ENCODE measurements around the gene FOXE3. TPM values are rescaled to one million over a fixed set of nuclear protein-coding genes. Genes with fewer than 3 reads are reported as not detected.
A peak's percentile ranks its signal among the peaks of the same experiment; 100 is the strongest.

Gene FOXE3
- total RNA-seq, 1 donor from 2014 or later = not detected

DNA sequence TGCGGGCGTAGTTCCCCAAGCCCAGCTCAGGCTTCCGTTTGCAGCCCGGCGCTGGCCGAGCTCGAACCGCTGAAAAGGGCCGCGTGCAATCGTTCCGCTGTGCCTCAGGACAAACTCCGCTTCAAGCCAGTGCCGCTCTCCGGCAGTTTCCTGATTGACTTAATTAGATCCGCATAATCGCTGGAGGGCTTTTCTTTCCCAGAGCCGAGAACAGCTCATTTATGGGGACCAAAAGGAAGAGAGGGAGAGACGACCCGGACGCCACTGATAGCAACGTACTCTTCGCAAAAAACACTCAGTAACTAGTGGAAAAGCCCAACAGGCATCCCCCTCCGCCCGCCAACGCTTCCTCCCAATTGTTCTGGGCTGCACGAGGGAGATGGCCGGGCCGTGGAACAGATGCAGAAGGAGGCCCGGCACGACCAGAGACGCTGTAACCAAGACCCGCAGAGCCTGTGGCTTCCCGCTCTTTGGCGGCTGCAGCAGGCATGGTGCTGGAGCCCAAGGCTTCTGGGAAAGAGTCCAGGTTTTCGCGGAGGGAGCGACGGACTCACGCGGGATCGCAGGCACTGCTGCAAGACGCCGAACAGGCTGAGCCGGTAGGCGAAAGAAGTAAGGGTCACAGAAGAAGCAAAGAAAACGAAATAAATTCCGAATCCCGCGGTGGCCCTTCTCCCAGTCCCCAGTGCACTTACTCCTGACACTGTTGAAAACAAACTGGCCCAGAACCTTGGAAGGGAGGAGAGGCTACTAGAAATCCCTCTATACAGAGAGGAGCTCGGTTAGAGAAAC, 18.2 kb downstream of the FOXE3 start:
- peaks cover 9 to 41% of the 10 kb centered on the region in 2 donors for H3K4me1 ChIP-seq
- TF ChIP-seq, protein P1, sequence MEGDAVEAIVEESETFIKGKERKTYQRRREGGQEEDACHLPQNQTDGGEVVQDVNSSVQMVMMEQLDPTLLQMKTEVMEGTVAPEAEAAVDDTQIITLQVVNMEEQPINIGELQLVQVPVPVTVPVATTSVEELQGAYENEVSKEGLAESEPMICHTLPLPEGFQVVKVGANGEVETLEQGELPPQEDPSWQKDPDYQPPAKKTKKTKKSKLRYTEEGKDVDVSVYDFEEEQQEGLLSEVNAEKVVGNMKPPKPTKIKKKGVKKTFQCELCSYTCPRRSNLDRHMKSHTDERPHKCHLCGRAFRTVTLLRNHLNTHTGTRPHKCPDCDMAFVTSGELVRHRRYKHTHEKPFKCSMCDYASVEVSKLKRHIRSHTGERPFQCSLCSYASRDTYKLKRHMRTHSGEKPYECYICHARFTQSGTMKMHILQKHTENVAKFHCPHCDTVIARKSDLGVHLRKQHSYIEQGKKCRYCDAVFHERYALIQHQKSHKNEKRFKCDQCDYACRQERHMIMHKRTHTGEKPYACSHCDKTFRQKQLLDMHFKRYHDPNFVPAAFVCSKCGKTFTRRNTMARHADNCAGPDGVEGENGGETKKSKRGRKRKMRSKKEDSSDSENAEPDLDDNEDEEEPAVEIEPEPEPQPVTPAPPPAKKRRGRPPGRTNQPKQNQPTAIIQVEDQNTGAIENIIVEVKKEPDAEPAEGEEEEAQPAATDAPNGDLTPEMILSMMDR (IDR thresholded peaks at IDR 0.05) = no peak
- intact Hi-C loops (cut with DNase I) = no loop called here
- H3K4me3 ChIP-seq = peak overlapping the region; percentile 18 to 39
- no peaks in the 10 kb centered on the region for H3K9me3 ChIP-seq
- no peak overlapping the region for H3K27ac ChIP-seq
- H3K36me3 ChIP-seq = no peaks in the 10 kb centered on the region
- H3K27me3 ChIP-seq = no peaks in the 10 kb centered on the region
- peak in 1 of 2 donors; percentile 76 for DNase-seq (ENCODE audit: low spot score in 2 of 2)

DNA sequence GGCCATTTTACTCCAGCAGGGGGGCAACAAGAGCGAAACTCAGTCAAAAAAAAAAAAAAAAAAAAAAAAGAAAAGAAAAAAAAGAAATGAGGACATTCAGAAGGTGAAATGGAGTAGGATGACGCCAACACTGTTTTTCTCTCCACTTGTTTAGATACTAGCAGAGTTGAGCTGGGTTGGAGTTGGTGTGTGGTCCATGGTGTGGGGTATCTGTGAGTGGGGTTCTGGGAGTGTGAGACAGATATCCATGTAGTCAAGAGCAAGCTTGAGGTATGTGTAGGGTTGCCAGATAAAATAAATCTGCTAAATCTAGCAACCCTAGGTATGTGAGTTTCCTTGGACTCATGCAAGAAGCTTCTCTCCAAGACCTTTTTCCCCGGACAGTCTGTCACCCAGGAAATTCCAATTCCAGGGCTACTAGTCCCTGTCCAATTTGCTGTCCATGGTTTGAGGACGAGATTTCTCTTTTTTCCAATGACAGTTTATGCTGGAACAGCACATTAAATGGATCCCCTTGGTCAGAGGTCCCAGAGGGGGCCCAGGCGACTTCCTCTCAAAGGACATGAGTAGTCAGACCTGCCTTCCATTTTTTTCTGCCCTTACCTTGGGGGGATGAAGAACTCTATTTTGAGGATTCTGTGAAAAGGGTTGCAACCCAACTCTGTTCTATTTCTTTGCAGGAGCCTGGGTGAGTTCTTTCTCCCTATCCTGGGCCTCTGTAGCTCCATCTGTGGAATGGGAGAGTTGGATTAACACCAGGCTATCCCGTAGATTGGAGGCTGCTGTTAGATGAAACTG, 19.6 kb downstream of the FOXE3 start:
- peaks cover 9 to 46% of the 10 kb centered on the region in 2 donors for H3K4me1 ChIP-seq
- peak overlapping the region in 1 of 2 donors; percentile 94 for H3K27ac ChIP-seq
- intact Hi-C loops (cut with DNase I) = loop anchor here (2.0 to 5.0 kb wide), 8 partner anchors 73 to 767 kb away; partner anchors contain the start of genes CMPK1, PDZK1IP1, STIL and TRABD2B
- H3K27me3 ChIP-seq = no peaks in the 10 kb centered on the region
- TF ChIP-seq, protein P1 (IDR thresholded peaks at IDR 0.05) = no peak
- no peaks in the 10 kb centered on the region for H3K36me3 ChIP-seq
- H3K9me3 ChIP-seq = no peaks in the 10 kb centered on the region
- H3K4me3 ChIP-seq = peak overlapping the region; percentile 76 to 78
- DNase-seq (ENCODE audit: low spot score in 2 of 2) = no peak

DNA sequence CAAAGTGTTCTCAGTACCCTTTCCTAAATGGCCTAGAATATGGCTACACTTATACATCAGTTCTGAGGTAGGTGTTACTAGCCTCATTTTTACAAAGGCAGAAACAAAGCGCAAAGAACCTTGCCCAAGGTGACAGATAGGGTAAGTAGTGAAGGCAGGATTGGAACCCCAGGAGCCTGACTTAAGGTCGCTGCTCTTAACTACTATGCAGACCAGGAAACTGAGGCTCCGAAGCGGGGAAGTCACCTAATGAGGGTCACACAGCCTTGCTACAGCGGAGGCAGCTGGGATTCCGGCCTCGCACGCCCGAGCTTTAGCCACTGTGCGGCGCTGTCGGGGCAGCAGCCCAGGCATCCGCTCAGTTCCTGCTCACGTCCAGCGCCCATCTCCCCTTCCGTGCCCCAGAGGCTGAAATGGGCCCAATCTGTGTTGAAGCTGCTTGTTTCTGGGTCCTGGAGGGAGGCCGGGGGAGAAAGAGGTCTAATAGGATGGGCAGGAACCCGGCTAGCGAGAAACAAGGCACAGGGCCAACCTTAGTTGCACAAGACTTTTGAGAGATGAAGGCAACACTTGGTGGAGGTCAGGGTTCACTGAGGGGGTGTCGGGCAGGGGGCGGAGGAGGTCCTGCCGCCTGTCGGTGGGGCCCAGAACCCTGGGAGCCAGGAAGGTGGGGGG, 20.4 kb downstream of the FOXE3 start:
- Histone ChIP-seq H3K9me3 (no peaks in the 10 kb centered on the region), H3K4me1 (peaks cover 9 to 45% of the 10 kb centered on the region in 2 donors)
- TF ChIP-seq, protein P1 (IDR thresholded peaks at IDR 0.05) = peak; percentile 85 to 97 (median 90)

DNA sequence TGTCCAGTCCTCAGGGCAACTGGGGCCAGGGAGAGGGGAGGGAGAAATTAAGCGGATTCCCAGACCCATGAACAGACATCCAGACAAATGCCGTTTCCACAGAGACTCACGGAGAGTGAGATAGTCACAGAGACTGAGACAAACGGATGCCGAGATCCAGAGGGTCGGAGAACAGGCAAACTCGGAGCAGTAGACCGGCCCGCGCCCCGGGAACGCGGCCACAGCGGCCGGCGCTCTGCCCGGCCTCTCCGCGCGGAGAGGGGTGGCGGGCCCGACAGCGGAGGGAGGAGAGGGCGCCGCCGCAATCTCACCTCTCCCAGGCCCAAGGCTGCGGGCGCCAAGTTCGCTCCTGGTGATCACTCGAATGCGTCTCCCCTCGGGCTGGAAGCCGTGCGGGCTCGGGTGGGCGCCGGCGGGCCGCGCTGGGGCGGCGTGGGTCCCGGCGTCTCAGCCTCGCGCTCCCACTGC, 20.9 kb downstream of the FOXE3 start:
- Histone ChIP-seq H3K4me3 (peak overlapping the region; percentile 76 to 78), H3K27ac (peak overlapping the region; percentile 94 to 95), H3K27me3 (no peaks in the 10 kb centered on the region), H3K36me3 (no peaks in the 10 kb centered on the region), H3K4me1 (peaks cover 9 to 39% of the 10 kb centered on the region in 2 donors), H3K9me3 (no peaks in the 10 kb centered on the region)
- intact Hi-C loops (cut with DNase I) = loop anchor here (1.0 to 5.0 kb wide), 11 partner anchors 72 to 765 kb away; partner anchors contain the start of genes CMPK1, PDZK1IP1, STIL and TRABD2B
- no peak for DNase-seq (ENCODE audit: low spot score in 2 of 2)
- TF ChIP-seq, protein P1 (IDR thresholded peaks at IDR 0.05) = no peak

More for the DNA sequence above, 20.4 kb downstream of the FOXE3 start:
- Histone ChIP-seq H3K27ac (peak overlapping the region; percentile 94 to 95), H3K36me3 (no peaks in the 10 kb centered on the region), H3K4me3 (peak overlapping the region; percentile 76 to 78), H3K27me3 (no peaks in the 10 kb centered on the region)
- intact Hi-C loops (cut with DNase I) = loop anchor here (2.0 to 5.0 kb wide), 8 partner anchors 72 to 766 kb away; partner anchors contain the start of genes CMPK1, PDZK1IP1, STIL and TRABD2B
- peak; percentile 27 to 91 for DNase-seq (ENCODE audit: low spot score in 2 of 2)
